NCI-H524 (cell line): Measurements from ENCODE around the gene NSD1.
"Not testable (repeated sequence)": the region's sequence is repeated elsewhere in the genome, so short reads cannot be mapped to it uniquely, and the experiment has no call there.

ENCODE experiments used
- DNase-seq, 2 experiments: peaks; one replicate each; lab custom pipeline; 2025; lab: John Stamatoyannopoulos, UW

NSD1 gene

GRCh38 chr5:177232358-177232757, 98.8 kb downstream of the NSD1 start:
- no peak for DNase-seq

GRCh38 chr5:177232761-177233160, 99.2 kb downstream of the NSD1 start:
- DNase-seq = no peak

GRCh38 chr5:177233206-177233605, 99.6 kb downstream of the NSD1 start:
- DNase-seq = no peak

- DNase-seq = no peak
These were observed 100.2 kb downstream of the NSD1 start for GRCh38 chr5:177233802-177234201.

GRCh38 chr5:177234841-177235240, 101.3 kb downstream of the NSD1 start:
- no peak for DNase-seq

- DNase-seq = no peak
These were observed 108.2 kb downstream of the NSD1 start for GRCh38 chr5:177241768-177242167.

- no peak for DNase-seq
These were observed 108.7 kb downstream of the NSD1 start for GRCh38 chr5:177242304-177242703.

GRCh38 chr5:177249761-177250537, 116.4 kb downstream of the NSD1 start:
- no peak for DNase-seq

- DNase-seq = no peak
These were observed 119.7 kb downstream of the NSD1 start for GRCh38 chr5:177253252-177253651.

GRCh38 chr5:177256296-177256695, 122.7 kb downstream of the NSD1 start:
- DNase-seq = no peak

- not testable (repeated sequence) for DNase-seq
These were observed 125.1 kb downstream of the NSD1 start for GRCh38 chr5:177258711-177259110.

GRCh38 chr5:177260961-177261360, 127.4 kb downstream of the NSD1 start:
- no peak for DNase-seq

GRCh38 chr5:177261510-177261909, 127.9 kb downstream of the NSD1 start:
- no peak for DNase-seq

GRCh38 chr5:177264178-177264577, 130.6 kb downstream of the NSD1 start:
- no peak for DNase-seq

GRCh38 chr5:177265395-177265794, 131.8 kb downstream of the NSD1 start:
- DNase-seq = no peak

GRCh38 chr5:177269232-177269895, 135.8 kb downstream of the NSD1 start:
- DNase-seq = no peak

- DNase-seq = no peak
These were observed 136.4 kb downstream of the NSD1 start for GRCh38 chr5:177269976-177270375.

GRCh38 chr5:177270653-177271052, 137.1 kb downstream of the NSD1 start:
- DNase-seq = no peak

GRCh38 chr5:177271113-177271512, 137.5 kb downstream of the NSD1 start:
- no peak for DNase-seq

GRCh38 chr5:177275883-177276282, 142.3 kb downstream of the NSD1 start:
- DNase-seq = no peak

- no peak for DNase-seq
These were observed 143.3 kb downstream of the NSD1 start for GRCh38 chr5:177276886-177277285.

- no peak for DNase-seq
These were observed 154.6 kb downstream of the NSD1 start for GRCh38 chr5:177288191-177288590.

GRCh38 chr5:177290816-177291596, 157.4 kb downstream of the NSD1 start:
- no peak for DNase-seq
